Heart left ventricle (tissue), 16 donors: ENCODE measurements around the gene SPATA33. TPM values are rescaled to one million over a fixed set of nuclear protein-coding genes. Genes with fewer than 3 reads are reported as not detected.

ENCODE experiments used
- ATAC-seq, 4 donors: fragments of 200-7000 bp; cut with Tn5 transposase; one replicate each; pipeline ENCODE4 v1.9.1; 2020 to 2022; ENCODE audit warnings: moderate library complexity in 4 of 4, mild to moderate bottlenecking in 3 of 4, moderate number of reproducible peaks in 1 of 4
- DNase-seq, 5 donors: peaks; one replicate each; pipeline ENCODE4 v3.0.0-alpha.2; 2020
- H3K27ac ChIP-seq, 12 donors: fragments of 200-600 bp; sonication (generic) in 4 of 12; one replicate each; pipeline versions ENCODE4 v1.5.0 to v1.8.0; 2016 to 2022; ENCODE audit warnings: mild to moderate bottlenecking in 2 of 12
- H3K27me3 ChIP-seq, 9 donors: fragments of 200-600 bp; sonication (generic) in 2 of 9; one replicate each; pipeline versions ENCODE4 v1.5.1 to v1.8.0; 2016 to 2022; ENCODE audit warnings: mild to moderate bottlenecking in 3 of 9
- H3K36me3 ChIP-seq, 9 donors: fragments of 200-600 bp; sonication (generic) in 2 of 9; one replicate each; pipeline versions ENCODE4 v1.5.0 to v1.8.0; 2018 to 2022; ENCODE audit warnings: mild to moderate bottlenecking in 2 of 9
- H3K4me1 ChIP-seq, 12 donors: fragments of 200-600 bp; sonication (generic) in 4 of 12; one replicate each; pipeline versions ENCODE4 v1.5.0 to v1.8.0; 2016 to 2022; ENCODE audit warnings: mild to moderate bottlenecking in 3 of 12
- H3K4me3 ChIP-seq, 12 donors: fragments of 200-600 bp; sonication (generic) in 4 of 12; one replicate each; pipeline versions ENCODE4 v1.5.0 to v1.8.0; 2017 to 2022; ENCODE audit warnings: mild to moderate bottlenecking in 9 of 12, moderate library complexity in 4 of 12
- H3K9me3 ChIP-seq, 12 donors: fragments of 200-600 bp; sonication (generic) in 4 of 12; one replicate each; pipeline versions ENCODE4 v1.5.0 to v1.8.0; 2016 to 2022; ENCODE audit warnings: mild to moderate bottlenecking in 1 of 12
- POLR2A ChIP-seq, 2 donors: fragments of 450-650 bp; IDR thresholded peaks; one replicate each; pipeline ENCODE4 v1.6.1; 2017; ENCODE audit warnings: antibody characterized with exemption in 2 of 2, mild to moderate bottlenecking in 2 of 2, moderate library complexity in 2 of 2
- WGBS, 4 donors: extraction: QIAGEN DNeasy Blood & Tissue Kit in 2 of 4; methylation state at CpG; one replicate each; pipeline versions ENCODE4 v1.1.5 to v1.1.7; 2013 to 2018; 5-methylcytosine and 5-hydroxymethylcytosine counted together
- intact Hi-C, 10 donors: fragments of 100-400 bp; cut with DNase I; formaldehyde crosslinking; loops; one replicate each; pipeline versions ENCODE4 v1.11.1 to v1.14.2; 2022
- polyA plus RNA-seq, 2 donors: library from polyadenylated mRNA; stranded (reverse); fragments of 200-250 nt; gene quantifications; one replicate each; pipeline ENCODE4 v1.2.3, GENCODE V29; 2013
- total RNA-seq, 9 donors: library from RNA; depleted of rRNA in 2 of 9; stranded (reverse); fragments of >200 nt in 2 of 9; fragmentation: NEBNext Ultra II Directional in 3 of 9; extraction: Animal tissue kit (Norgen Biotek cat#: 25700) in 3 of 9; gene quantifications; one replicate each; pipeline versions ENCODE4 v1.1.0 to v1.2.4, GENCODE V29; 2016 to 2023
- TF ChIP-seq, protein P1 (sequence below), 12 donors: fragments of 200-600 bp; sonication (generic) in 4 of 12; IDR thresholded peaks; one replicate each; pipeline versions ENCODE4 v1.5.0 to v1.8.0; 2018 to 2022; ENCODE audit warnings: antibody characterized with exemption in 12 of 12, mild to moderate bottlenecking in 5 of 12
- donor health status: ischemic (EF 13 %, LVEDD 7.1; RV severe dilation, severe dysfunction).
- donor health status: healthy with polysubstance abuse.
- donor health status: DM: no; HTN: yes; CAD: no.
- donor health status: DM: no; HTN: no; CAD: no.
- donor health status: ischemic (EF 25% LVEDD 6.9; RV normal size, moderate dysfunction).
- donor health status: ischemic (EF 25% LVEDD 5.7; RV mildly dilated, moderate dysfunction).
- donor health status: healthy.
- donor health status: DM: yes; HTN: yes; CAD: no.
- donor health status: ischemic (EF 35%, LVEDD 5.7; RV mildly dilated, moderate dysfunction).
- donor health status: nonischemic (EF 11% LVEDD 7.7; RV severe dilation, severe dysfunction).
- donor health status: DM: yes; HTN: yes; CAD: no.
- donor health status: PGD.
- donor health status: ischemic (EF 29% LVEDD 5.4; RV normal size, mild dysfunction).
- donor health status: nonischemic (EF 23%, LVEDD 6.1; RV moderate dilation, normal function).

Gene SPATA33
- total and polyA plus RNA-seq, 11 donors = 0.94 to 5.1 (median 3.0) TPM

DNA sequence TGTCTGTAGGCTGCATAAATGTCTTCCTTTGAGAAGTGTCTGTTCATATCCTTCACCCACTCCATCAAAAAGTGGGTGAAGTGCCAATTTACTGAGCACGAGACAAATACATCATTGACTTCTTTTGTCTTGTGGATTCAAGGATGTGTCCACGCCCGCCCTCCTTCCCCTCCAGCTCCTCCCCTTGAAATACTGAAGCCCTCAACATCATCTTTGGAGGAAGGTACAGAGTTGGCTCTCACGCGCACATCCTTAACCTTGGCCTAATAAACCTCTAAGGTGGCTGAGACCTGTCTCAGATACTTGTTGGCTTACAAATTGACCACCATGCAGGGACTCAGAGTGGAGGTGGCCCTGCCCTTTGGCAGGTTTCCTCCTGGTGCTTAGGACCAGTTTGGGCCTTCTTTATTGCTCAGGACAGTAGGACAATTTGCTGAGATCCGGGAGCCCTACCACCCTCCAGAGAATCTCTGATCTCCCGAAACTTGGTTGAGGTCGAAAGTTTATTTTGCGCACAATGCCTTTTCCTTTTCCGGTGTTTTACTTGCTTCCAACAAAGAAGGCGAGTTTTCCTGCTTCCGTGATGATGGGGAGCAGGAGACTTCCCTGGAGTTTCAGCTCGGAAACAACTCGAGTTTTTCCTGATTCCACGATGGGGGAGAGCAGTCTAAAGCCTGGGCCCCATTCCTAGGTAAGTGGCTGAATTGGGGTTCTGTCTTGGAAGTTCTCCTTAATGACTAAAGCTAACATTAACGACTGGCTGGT lies 14.7 kb downstream of the SPATA33 start:
- TF ChIP-seq, protein P1, sequence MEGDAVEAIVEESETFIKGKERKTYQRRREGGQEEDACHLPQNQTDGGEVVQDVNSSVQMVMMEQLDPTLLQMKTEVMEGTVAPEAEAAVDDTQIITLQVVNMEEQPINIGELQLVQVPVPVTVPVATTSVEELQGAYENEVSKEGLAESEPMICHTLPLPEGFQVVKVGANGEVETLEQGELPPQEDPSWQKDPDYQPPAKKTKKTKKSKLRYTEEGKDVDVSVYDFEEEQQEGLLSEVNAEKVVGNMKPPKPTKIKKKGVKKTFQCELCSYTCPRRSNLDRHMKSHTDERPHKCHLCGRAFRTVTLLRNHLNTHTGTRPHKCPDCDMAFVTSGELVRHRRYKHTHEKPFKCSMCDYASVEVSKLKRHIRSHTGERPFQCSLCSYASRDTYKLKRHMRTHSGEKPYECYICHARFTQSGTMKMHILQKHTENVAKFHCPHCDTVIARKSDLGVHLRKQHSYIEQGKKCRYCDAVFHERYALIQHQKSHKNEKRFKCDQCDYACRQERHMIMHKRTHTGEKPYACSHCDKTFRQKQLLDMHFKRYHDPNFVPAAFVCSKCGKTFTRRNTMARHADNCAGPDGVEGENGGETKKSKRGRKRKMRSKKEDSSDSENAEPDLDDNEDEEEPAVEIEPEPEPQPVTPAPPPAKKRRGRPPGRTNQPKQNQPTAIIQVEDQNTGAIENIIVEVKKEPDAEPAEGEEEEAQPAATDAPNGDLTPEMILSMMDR (IDR thresholded peaks at IDR 0.05) = no peak
- TF ChIP-seq POLR2A (IDR thresholded peaks at IDR 0.05) = no peak
- no peaks in the 10 kb centered on the region for H3K4me1 ChIP-seq
- intact Hi-C loops = no loop called here
- WGBS, 4 donors = 71 to 80% (median 74%) methylated on average over 16 of the region's 16 CpGs
- peak overlapping the region in 5 of 12 donors; percentile 1 to 32 (median 14) for H3K4me3 ChIP-seq
- ATAC-seq (peak in 1 of 4 donors; percentile 69), DNase-seq (no peak)
- H3K27ac ChIP-seq = peak overlapping the region in 11 of 12 donors; percentile 19 to 85 (median 64)
- no peaks in the 10 kb centered on the region for H3K27me3 ChIP-seq
- no peaks in the 10 kb centered on the region for H3K9me3 ChIP-seq
- H3K36me3 ChIP-seq = no peaks in the 10 kb centered on the region

DNA sequence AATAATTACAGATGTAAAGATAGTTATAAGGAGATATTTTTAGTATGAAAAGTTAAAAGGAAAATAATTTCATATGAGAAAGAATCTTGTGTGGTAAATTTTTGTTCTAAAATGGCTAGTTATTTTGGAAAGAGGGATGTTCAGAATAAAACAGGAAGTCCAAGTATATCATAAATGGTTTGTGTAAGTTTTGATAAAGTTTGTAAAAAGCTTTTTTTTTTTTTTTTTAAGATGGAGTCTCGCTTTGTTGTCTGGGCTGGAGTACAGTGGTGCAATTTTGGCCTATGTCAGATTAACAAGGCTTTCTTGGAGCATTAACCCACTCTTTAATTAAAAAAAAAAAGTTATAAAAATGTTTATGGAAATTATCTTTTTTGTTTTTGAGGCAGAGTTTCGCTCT lies 20.6 kb downstream of the SPATA33 start:
- intact Hi-C loops = no loop called here
- H3K27me3 ChIP-seq = no peaks in the 10 kb centered on the region
- peaks cover 0 to 13% (median 0%) of the 10 kb centered on the region in 12 donors for H3K9me3 ChIP-seq
- TF ChIP-seq, protein P1 (IDR thresholded peaks at IDR 0.05) = no peak
- TF ChIP-seq POLR2A (IDR thresholded peaks at IDR 0.05) = no peak
- H3K4me1 ChIP-seq = no peaks in the 10 kb centered on the region
- WGBS, 4 donors = 94 to 99% (median 96%) methylated on average over 2 of the region's 2 CpGs
- ATAC-seq = no peak
- H3K27ac ChIP-seq = no peak overlapping the region
- H3K4me3 ChIP-seq = no peak overlapping the region
- no peaks in the 10 kb centered on the region for H3K36me3 ChIP-seq
- no peak for DNase-seq

DNA sequence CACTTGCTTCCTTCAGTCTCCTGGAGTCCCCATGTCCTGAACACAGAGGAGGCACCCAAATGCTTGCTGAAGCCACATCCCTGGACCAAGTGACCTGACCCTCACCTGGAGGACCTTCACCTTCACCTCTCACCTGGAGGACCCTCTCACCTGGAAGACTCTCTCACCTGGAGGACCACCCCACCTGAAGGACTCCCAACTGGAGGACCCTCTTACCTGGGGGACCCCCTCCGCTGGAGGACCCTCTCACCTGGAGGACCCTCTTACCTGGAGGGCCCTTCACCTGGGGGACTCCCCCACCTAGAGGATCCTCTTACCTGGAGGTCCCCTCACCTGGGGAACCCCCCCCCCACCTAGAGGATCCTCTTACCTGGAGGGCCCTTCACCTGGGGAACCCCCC lies 28.3 kb downstream of the SPATA33 start:
- WGBS, 4 donors = 95 to 100% (median 99%) methylated on average over 1 of the region's 1 CpG
- Histone ChIP-seq H3K4me1 (peaks cover 0 to 16% (median 8%) of the 10 kb centered on the region in 12 donors), H3K27me3 (no peaks in the 10 kb centered on the region), H3K4me3 (peak overlapping the region in 5 of 12 donors; percentile 66 to 86 (median 75)), H3K27ac (no peak overlapping the region), H3K9me3 (no peaks in the 10 kb centered on the region), H3K36me3 (peaks cover 0 to 19% (median 4%) of the 10 kb centered on the region in 9 donors)
- DNase-seq (no peak), ATAC-seq (no peak)
- intact Hi-C loops = no loop called here
- TF ChIP-seq POLR2A (IDR thresholded peaks at IDR 0.05) = no peak
- TF ChIP-seq, protein P1 (IDR thresholded peaks at IDR 0.05) = no peak

DNA sequence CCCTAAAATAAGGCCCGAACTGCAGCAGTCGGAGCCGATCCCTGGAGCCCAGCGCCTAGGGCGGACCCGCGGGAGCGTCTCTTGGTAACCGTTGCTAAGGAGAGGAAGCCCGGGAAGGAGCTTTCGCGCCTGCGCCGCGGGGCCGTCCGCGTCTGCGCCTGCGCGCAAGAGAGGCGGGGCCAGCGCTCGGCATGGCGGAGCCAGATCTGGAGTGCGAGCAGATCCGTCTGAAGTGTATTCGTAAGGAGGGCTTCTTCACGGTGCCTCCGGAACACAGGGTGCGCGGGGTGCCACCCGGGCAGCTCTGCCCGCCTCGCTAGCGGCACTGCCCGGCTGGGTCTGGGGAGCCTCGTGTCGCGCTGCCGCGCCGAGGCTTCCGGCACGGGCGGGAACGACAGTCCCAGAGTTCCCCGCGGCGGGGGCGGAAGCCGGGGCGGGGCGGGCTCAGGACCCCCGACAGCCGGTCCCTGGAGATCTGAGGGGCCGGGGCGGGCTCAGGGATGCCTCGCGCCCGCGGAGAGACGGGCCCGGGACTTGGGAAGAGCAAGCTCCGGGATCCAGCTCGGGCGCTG lies 29.0 kb downstream of the SPATA33 start, which contains the start of gene CDK10:
TSS of gene CDK10 (plus strand) at position 170 of the 572 bp plus-strand sequence. CDS start at position 192, 22 bp downstream.
- Histone ChIP-seq H3K9me3 (no peaks in the 10 kb centered on the region), H3K4me1 (peaks cover 0 to 16% (median 8%) of the 10 kb centered on the region in 12 donors), H3K36me3 (peaks cover 0 to 26% (median 9%) of the 10 kb centered on the region in 9 donors), H3K27me3 (no peaks in the 10 kb centered on the region), H3K4me3 (peak within 1 kb of the TSS; percentile 66 to 99 (median 84)), H3K27ac (peak within 1 kb of the TSS; percentile 84 to 98 (median 91))
- DNase-seq (peak; percentile 89 to 95 (median 91)), ATAC-seq (peak; percentile 87 to 97 (median 96))
- intact Hi-C loops = no loop called here
- peak in 1 of 2 donors; percentile 85 for TF ChIP-seq POLR2A (IDR thresholded peaks at IDR 0.05)
- TF ChIP-seq, protein P1 (IDR thresholded peaks at IDR 0.05) = no peak
- 0 to 1% (median 0%) methylated on average over 3 to 67 of the region's 67 CpGs for WGBS, 4 donors
